Large intestine (tissue), 3 donors: ENCODE results near the gene MRGPRX4. TPM values are rescaled to one million over a fixed set of nuclear protein-coding genes. Genes with fewer than 3 reads are reported as not detected.

ENCODE experiments used
- DNase-seq, 2 donors: peaks; one replicate each; pipeline versions ENCODE4 v3.0.0 to v3.0.0-alpha.2; 2013
- H3K27ac ChIP-seq: one replicate; pipeline ENCODE4 v1.5.1; 2013; ENCODE audit warnings: low read length
- H3K27me3 ChIP-seq: 2 replicates; pipeline ENCODE4 v1.6.1; 2013; ENCODE audit warnings: low read length; ENCODE audit not compliant: control insufficient read depth, insufficient read depth
- H3K36me3 ChIP-seq: 2 replicates; pipeline ENCODE4 v1.6.1; 2013; ENCODE audit warnings: low read length; ENCODE audit not compliant: control insufficient read depth, insufficient read depth
- H3K4me1 ChIP-seq: one replicate; pipeline ENCODE4 v1.6.1; 2013; ENCODE audit warnings: low read length; ENCODE audit not compliant: control insufficient read depth, insufficient read depth
- H3K4me3 ChIP-seq: one replicate; pipeline ENCODE4 v1.5.1; 2013; ENCODE audit warnings: low read length
- H3K9me3 ChIP-seq: one replicate; pipeline ENCODE4 v1.6.1; 2013; ENCODE audit warnings: mild to moderate bottlenecking, low read depth, low read length, moderate library complexity; ENCODE audit not compliant: control insufficient read depth
- WGBS: methylation state at CpG from one replicate; pipeline ENCODE4 v1.1.5; 2013; ENCODE audit warnings: low lambda C conversion rate; ENCODE audit not compliant: insufficient coverage; 5-methylcytosine and 5-hydroxymethylcytosine counted together
- polyA plus RNA-seq: library from polyadenylated mRNA; unstranded; fragments of 120-200 nt; gene quantifications from one replicate; pipeline ENCODE4 v1.2.1, GENCODE V29; 2013

MRGPRX4 gene
- polyA plus RNA-seq, 1 donor: not detected

DNA sequence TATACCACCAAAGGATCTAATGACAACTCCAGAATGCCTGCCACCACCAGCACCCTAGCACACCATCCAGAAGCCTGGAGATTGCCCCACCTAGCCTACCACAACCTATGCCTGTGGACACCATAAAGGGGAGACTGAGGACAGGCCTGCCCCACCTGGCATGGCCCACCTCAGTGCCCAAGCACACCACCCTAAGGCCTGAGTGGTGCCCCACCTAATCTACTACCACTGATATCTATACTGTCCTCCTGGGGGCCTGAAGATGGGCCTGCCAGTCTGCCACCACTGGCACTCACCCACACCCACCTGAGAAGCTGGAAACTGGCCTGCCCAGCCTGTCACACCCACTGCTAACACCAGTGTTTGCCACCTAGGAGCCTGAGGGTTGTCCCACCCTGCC, 32.1 kb downstream of the MRGPRX4 start:
- Histone ChIP-seq H3K4me1 (no peaks in the 10 kb centered on the region), H3K27me3 (peaks cover 29% of the 10 kb centered on the region), H3K4me3 (no peak overlapping the region), H3K27ac (no peak overlapping the region), H3K9me3 (no peaks in the 10 kb centered on the region), H3K36me3 (no peaks in the 10 kb centered on the region)
- no peak for DNase-seq

DNA sequence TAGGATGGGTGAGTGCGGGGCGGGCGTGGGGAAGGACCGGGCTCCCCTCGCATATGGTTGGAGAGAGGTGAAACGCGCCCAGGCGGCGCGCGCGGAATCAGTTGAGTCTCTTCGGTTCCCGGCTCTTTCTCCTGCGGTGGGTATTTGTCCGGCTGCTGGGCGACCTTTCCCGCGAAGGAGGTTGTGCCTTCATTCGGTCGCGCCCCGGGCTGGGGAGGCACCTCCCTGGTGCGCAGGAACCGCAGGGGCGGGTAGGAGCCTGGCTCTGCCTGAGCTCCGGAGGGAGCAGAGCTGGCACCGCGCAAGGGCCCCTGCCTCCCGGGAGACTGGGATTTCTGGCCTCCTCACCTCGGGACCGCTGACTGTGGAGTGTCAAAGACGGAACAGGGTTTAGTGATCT, 36.4 kb downstream of the MRGPRX4 start:
- H3K4me1 ChIP-seq: no peaks in the 10 kb centered on the region
- WGBS: no CpG with 5 or more reads among the region's 33 CpGs
- H3K36me3 ChIP-seq: no peaks in the 10 kb centered on the region

DNA sequence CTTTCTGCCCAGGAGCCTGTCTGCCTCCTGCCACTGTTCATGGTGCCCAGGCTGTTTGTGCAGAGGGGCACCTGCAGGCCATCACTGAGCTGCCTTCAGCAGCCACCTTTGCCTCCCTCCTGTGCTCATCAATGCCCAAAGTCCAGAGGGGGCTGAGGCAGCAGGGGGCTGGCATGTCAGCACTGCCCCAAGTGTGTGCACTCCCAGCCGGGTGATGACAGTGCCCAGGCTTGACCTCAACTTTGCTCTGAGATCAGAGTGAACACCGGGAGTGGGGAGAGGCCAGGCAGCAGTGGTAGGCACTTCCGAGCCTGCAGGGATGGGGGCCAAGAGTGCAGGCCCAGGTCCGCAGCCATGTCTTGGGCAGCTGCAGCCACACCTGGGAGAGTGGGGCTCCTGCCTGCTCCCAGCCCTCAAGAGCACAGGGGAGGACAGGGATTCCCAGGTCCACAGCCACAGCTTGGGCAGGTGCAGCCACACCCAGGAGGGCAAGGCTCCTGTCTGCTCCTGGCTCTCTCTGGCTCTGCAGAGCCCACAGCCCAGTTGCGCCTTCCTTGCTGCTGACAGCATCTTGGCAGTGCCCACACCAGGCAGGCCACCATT, 48.7 kb downstream of the MRGPRX4 start:
- no CpG with 5 or more reads among the region's 5 CpGs for WGBS
- Histone ChIP-seq H3K36me3 (no peaks in the 10 kb centered on the region), H3K27ac (no peak overlapping the region), H3K4me1 (no peaks in the 10 kb centered on the region), H3K9me3 (no peaks in the 10 kb centered on the region), H3K27me3 (peaks cover 5% of the 10 kb centered on the region), H3K4me3 (no peak overlapping the region)
- no peak for DNase-seq

More for the DNA sequence above, 36.4 kb downstream of the MRGPRX4 start:
- no peak overlapping the region for H3K4me3 ChIP-seq
- H3K9me3 ChIP-seq: no peaks in the 10 kb centered on the region
- peaks cover 33% of the 10 kb centered on the region for H3K27me3 ChIP-seq
- no peak for DNase-seq
- H3K27ac ChIP-seq: no peak overlapping the region

DNA sequence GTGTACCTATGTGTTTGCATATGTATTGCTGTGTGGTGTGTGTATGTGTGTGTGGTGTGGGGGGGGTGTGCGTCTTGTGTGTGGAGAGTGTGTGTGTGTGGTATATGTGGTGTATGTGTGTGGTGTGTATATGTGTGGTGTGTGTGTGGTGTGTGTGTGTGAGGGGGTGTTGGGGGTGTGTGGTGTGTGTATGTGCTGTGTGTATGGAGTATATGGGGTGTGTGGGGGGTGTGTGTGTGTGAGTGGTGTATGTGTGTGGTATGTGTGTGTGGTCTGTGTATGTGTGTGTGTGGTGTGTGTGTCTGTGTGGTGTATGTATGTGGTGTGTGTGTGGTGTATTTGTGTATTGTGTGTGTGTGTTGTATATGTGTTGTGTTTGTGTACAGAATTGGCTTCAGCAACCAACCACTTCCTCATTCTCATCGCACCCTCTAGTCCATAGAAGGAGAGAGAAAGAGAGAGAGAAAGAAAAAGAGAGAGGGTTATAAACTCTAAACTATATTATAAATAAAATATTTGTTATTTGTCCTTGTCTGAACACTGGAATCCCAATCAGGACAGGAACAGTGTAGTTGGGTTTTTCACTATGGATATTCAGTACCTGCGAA, 50.3 kb downstream of the MRGPRX4 start:
- Histone ChIP-seq H3K4me3 (no peak overlapping the region), H3K4me1 (no peaks in the 10 kb centered on the region), H3K36me3 (no peaks in the 10 kb centered on the region), H3K27me3 (peaks cover 5% of the 10 kb centered on the region), H3K9me3 (no peaks in the 10 kb centered on the region), H3K27ac (no peak overlapping the region)
- no CpG with 5 or more reads among the region's 3 CpGs for WGBS
- DNase-seq: no peak

Other genes starting within 250 kb of the MRGPRX4 start
- 19.7 TPM for gene SERGEF, start 159.8 kb upstream of the MRGPRX4 start, polyA plus RNA-seq
- gene TPH1, start 126.6 kb upstream of the MRGPRX4 start, polyA plus RNA-seq: 16.1 TPM
- 22.7 TPM for gene SAAL1, start 66.8 kb upstream of the MRGPRX4 start, polyA plus RNA-seq
- gene MRGPRX3, start 40.3 kb upstream of the MRGPRX4 start, polyA plus RNA-seq: not detected
- not detected for gene SAA4, start 64.0 kb downstream of the MRGPRX4 start, polyA plus RNA-seq
- not detected for gene SAA2, start 75.8 kb downstream of the MRGPRX4 start, polyA plus RNA-seq
- not detected for gene SAA1, start 93.4 kb downstream of the MRGPRX4 start, polyA plus RNA-seq
- 18.2 TPM for gene HPS5, start 149.3 kb downstream of the MRGPRX4 start, polyA plus RNA-seq
- 64.5 TPM for gene GTF2H1, start 149.7 kb downstream of the MRGPRX4 start, polyA plus RNA-seq
- gene LDHA, start 221.7 kb downstream of the MRGPRX4 start, polyA plus RNA-seq: 469 TPM
- gene LDHC, start 239.5 kb downstream of the MRGPRX4 start, polyA plus RNA-seq: 0.09 TPM